DMS79 treated with DMSO at 0.1 percent for 48 hours (cell line): ENCODE data around the gene PAIP1.
A peak's percentile ranks its signal among the peaks of the same experiment; 100 is the strongest.
"Not testable (repeated sequence)": the region's sequence is repeated elsewhere in the genome, so short reads cannot be mapped to it uniquely, and the experiment has no call there.

Experiments used
- DNase-seq: peaks from one replicate; lab custom pipeline; 2025; lab: John Stamatoyannopoulos, UW

The PAIP1 gene

GRCh38 chr5:43515678-43516048, 41.2 kb downstream of the PAIP1 start:
- peak; percentile 34 for DNase-seq

GRCh38 chr5:43514816-43515677, 41.8 kb downstream of the PAIP1 start, which contains the start of gene C5orf34:
C5orf34 (minus strand) TSS chr5:43515148; CDS start chr5:43509339, 5,809 bp downstream.
- peak; percentile 92 for DNase-seq

- DNase-seq, result peak; percentile 57
These were observed 42.4 kb downstream of the PAIP1 start for GRCh38 chr5:43514471-43514815.

GRCh38 chr5:43514025-43514424, 42.9 kb downstream of the PAIP1 start:
- DNase-seq, result peak; percentile 32

- not testable (repeated sequence) for DNase-seq
These were observed 45.8 kb downstream of the PAIP1 start for GRCh38 chr5:43511062-43511461.

DNA sequence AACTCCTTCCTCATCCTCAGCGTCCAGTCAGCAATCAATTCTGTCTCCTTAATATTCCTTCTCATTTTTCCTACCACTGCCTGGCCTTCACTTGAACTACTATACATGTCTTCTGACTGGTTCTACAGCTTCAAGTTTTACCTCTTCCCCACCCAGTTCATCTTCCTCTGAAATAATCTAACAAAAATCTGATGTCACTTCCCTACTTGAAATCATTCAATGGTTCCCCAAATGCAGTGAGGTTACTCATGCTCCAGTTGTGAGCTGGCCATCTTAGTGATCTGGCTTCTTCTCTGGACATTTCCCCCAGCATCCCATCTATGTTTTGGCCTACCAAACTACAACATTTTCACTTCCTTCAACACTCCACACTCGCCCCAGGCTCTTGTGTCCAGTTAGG, 58.3 kb downstream of the PAIP1 start:
- DNase-seq, result no peak

- no peak for DNase-seq
These were observed 59.4 kb downstream of the PAIP1 start for GRCh38 chr5:43497311-43498104.

DNA sequence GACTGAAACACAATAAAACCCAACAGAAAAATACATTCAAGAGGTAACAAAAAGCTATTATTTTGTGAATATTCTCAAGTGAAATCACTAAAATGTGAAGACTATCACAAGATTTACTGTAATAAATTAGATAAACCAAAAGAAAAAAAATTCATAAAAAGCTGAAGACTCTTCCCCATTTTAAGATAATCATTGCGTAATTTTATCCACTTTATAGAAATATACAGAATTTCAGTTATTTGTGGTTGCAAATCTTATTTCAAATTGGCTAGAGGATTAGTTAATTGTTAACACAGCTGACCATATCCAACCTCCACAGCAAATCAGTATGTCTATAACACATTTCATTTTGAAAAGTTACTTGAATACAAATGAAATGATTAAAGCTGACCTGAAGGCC, 65.6 kb downstream of the PAIP1 start:
- no peak for DNase-seq

- DNase-seq, result no peak
These were observed 70.5 kb downstream of the PAIP1 start for GRCh38 chr5:43486353-43486752.

- DNase-seq, result no peak
These were observed 71.5 kb downstream of the PAIP1 start for GRCh38 chr5:43485406-43485805.

GRCh38 chr5:43484106-43484849, 72.6 kb downstream of the PAIP1 start:
- peak; percentile 84 for DNase-seq

GRCh38 chr5:43483298-43484105, 73.4 kb downstream of the PAIP1 start, which contains the start of gene TMEM267:
TMEM267 (minus strand) TSS chr5:43483865; CDS start chr5:43453969, 29,896 bp downstream.
- peak; percentile 66 for DNase-seq

DNA sequence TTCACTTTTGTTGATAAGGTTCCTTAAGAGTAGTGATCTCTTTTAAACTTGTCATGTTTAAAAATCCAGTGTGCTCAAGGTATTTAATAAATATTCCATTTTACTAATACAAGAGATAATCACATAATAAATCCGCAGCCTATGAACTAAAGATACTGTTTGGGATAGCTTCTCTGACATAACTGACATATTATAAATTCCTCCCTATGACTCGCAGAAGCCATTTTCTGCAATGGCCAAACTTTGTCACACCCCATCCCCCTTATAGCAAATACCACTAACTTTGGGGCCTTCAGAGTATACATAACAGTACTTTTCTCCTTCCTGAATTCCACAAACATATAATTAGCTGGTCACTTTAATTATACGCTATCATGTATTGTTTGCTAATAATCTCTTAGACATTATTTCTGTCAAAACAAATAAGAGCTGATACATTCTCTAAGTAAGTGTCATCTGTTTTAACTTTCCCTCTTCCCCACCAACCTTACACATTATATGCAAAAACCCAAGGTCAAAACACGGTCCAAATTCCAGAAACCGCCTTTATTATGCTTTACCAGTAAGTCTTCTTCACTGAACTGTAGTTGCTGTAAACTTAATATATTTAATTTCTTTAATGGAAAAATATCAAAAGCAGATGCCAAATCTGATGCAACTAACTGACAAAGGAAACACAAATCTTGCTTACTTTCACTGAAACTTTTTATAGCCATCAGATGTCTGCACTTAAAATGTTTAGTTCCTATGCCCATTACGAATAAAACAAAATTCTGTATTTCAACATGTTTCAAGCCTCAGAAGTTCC, 74.2 kb downstream of the PAIP1 start:
- no peak for DNase-seq
